Camera-type eye (tissue), 1 donor: ENCODE results near the gene KRT86. TPM values are rescaled to one million over a fixed set of nuclear protein-coding genes. Genes with fewer than 3 reads are reported as not detected.

Experiments
- total RNA-seq: library from RNA; depleted of rRNA; stranded (reverse); fragments of >200 nt; gene quantifications from one replicate; pipeline ENCODE4 v1.2.3, GENCODE V29; 2014

The KRT86 gene
- not detected for total RNA-seq

DNA sequence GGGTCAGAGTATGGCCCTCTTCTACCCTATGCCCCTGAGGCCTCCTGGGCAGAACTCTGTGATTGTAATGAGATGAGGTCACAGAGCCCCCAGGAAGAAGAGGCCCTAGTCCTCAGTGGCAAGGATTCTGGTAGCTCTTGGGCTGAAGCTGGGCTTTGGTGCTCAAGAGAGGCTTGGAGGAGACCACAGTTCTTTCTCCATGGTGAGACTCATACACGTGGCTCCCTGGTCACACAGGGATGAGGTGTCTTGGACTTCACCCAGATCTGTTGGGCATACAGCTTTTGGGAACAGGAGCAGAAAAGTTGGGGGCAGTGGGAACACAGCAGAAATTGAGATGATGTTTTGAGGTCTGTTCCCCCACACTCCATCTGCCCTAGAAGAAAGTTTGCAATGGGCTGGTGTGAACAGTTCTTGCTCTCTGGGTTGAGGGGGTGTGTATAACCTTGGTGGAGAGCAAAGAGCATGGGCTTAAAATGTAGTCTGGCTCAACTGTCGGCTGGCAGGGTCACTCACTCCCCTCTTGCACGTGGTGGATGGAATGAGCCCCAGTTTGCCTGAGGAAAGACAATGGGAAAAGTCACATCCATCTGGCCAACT is at the start of gene KRT86:
Gene KRT86, plus strand, starts transcription at position 125 of the 600 bp plus-strand sequence. CDS start 27,272 bp downstream, outside the sequence.

DNA sequence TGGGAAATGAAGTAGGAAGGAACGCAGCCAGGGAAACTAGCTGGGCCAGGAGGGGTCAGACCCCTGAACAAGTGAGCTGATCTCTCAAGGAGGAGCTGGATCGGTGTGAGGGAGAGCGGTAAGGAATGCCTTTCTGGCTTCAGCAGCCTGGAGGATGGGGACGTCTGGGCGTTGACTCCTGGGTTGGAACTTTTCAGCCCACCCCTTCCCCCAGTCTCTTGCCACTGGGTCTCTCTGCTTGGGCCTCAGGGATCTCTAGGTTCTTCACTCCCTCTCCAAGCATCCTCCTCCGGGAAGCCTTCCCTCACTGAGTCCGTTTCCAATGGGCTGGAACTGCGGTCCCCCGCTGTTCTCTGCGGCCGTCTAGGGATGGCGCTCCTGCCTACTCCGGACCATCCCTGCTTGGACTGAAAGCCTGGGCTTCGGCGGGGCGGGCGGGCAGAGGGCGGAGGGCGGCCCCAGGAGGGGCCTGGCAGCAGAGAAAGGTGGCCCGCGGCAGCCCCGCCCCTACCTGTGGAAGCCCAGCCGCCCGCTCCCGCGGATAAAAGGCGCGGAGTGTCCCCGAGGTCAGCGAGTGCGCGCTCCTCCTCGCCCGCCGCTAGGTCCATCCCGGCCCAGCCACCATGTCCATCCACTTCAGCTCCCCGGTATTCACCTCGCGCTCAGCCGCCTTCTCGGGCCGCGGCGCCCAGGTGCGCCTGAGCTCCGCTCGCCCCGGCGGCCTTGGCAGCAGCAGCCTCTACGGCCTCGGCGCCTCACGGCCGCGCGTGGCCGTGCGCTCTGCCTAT is 41.6 kb upstream of the KRT86 start, which contains the start of gene KRT7:
Gene KRT7, plus strand, starts transcription at position 570 of the 788 bp plus-strand sequence. Its CDS starts 54 bp downstream, at position 624.

DNA sequence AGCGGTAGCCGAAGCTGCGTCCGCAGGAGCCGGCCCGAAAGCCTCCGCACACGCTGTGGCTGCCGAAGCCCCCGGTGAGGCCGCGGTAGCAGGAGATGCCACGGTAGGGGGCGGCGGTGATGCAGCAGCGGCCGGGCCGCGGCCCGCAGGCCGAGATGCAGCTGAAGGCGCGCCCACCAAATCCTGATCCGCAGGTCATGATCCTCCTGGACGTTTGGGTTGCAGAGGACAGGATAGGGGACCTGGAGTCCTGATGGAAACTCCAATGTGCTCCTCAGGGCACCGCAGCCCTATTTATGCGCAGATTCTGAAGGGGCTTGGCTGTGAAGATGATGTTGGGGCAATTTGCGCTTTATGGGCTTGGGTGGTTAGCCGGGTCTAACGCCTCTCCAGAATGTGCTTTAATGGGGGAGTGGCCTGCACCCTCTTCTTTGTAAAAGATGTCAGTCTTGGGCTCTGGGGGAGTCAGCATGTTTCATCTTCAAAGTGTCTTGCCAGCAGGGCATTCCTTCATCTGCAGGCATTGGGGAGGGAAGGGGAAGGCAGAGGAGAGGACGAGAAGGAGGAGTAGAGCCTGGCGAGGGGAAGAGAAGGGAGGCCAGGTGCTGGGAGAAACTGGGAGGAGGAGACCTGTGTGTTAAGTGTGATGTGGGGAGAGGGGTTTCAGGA is 17.0 kb downstream of the KRT86 start, which contains the start of gene KRT81:
Gene KRT81, minus strand, starts transcription at position 268 of the 669 bp plus-strand sequence. Its CDS starts 69 bp downstream, at position 199.

DNA sequence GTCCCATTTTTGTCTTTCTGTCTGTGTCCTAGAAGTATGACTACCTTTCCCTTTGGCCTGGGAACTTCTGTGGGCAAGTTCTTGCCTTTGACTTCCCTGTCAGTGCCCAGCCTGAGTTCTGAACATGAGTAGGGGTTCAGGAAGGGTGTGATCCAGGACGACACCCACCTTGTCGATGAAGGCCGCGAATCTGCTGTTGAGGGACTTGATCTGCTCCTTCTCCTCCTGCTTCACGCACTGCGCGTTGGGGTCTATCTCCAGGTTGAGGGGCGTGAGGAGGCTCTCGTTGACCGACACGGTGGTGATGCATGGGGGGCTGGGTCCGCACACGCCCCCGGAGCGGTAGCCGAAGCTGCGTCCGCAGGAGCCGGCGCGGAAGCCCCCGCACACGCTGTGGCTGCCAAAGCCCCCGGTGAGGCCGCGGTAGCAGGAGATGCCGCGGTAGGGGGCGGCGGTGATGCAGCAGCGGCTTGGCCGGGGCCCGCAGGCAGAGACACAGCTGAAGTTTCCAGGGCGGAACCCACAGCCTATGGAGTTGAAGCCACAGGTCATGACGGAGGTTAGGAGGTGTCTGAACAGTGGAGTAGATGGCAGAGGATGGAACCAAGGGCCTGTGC is 46.4 kb downstream of the KRT86 start, which contains the start of gene KRT83:
Gene KRT83, minus strand, starts transcription at position 615 of the 617 bp plus-strand sequence. Its CDS starts 63 bp downstream, at position 552.

Other genes with a start within 250 kb of the KRT86 start
- 58.5 TPM for gene NR4A1, start 223.2 kb upstream of the KRT86 start, total RNA-seq
- 25.0 TPM for gene ATG101, start 204.7 kb upstream of the KRT86 start, total RNA-seq
- not detected for gene SMIM41, start 194.9 kb upstream of the KRT86 start, total RNA-seq
- gene KRT80, start 82.6 kb upstream of the KRT86 start, total RNA-seq, result 1.6 TPM
- 12.1 TPM for gene KRT7, start 41.4 kb upstream of the KRT86 start, total RNA-seq
- gene KRT81, start 16.9 kb downstream of the KRT86 start, total RNA-seq, result 0.22 TPM
- not detected for gene KRT83, start 46.8 kb downstream of the KRT86 start, total RNA-seq
- 0.27 TPM for gene KRT85, start 92.8 kb downstream of the KRT86 start, total RNA-seq
- not detected for gene KRT84, start 111.0 kb downstream of the KRT86 start, total RNA-seq
- gene KRT82, start 131.7 kb downstream of the KRT86 start, total RNA-seq, result not detected
- 0.71 TPM for gene KRT75, start 159.7 kb downstream of the KRT86 start, total RNA-seq
- 1.2 TPM for gene KRT6B, start 177.5 kb downstream of the KRT86 start, total RNA-seq
- gene KRT6C, start 199.2 kb downstream of the KRT86 start, total RNA-seq, result not detected
- gene KRT6A, start 218.6 kb downstream of the KRT86 start, total RNA-seq, result 1.2 TPM
- 182 TPM for gene KRT5, start 245.7 kb downstream of the KRT86 start, total RNA-seq